Breast epithelium (tissue), 4 donors: Measurements from ENCODE around the gene PNPLA7. TPM values are rescaled to one million over a fixed set of nuclear protein-coding genes. Genes with fewer than 3 reads are reported as not detected.

ENCODE experiments used
- DNase-seq, 2 donors: peaks; one replicate each; pipeline ENCODE4 v3.0.0-alpha.2; 2019; ENCODE audit warnings: low spot score in 2 of 2
- H3K27ac ChIP-seq, 2 donors: fragments of 200-600 bp; sonication (generic) in 1 of 2; one replicate each; pipeline ENCODE4 v1.5.1; 2016 to 2019; ENCODE audit warnings: mild to moderate bottlenecking in 1 of 2
- H3K27me3 ChIP-seq, 2 donors: fragments of 200-600 bp; sonication (generic) in 1 of 2; one replicate each; pipeline versions ENCODE4 v1.5.1 to v1.6.0; 2017 to 2019; ENCODE audit warnings: control low read depth in 1 of 2, mild to moderate bottlenecking in 1 of 2
- H3K36me3 ChIP-seq: fragments of 200-600 bp; one replicate; pipeline ENCODE4 v1.5.1; 2019
- H3K4me1 ChIP-seq, 2 donors: fragments of 200-600 bp; sonication (generic); one replicate each; pipeline ENCODE4 v1.5.1; 2016 to 2019; ENCODE audit warnings: control low read depth in 1 of 2
- H3K4me3 ChIP-seq, 3 donors: fragments of 200-600 bp; sonication (generic); 1 replicate in 2 of 3; 2 replicates in 1 of 3; pipeline ENCODE4 v1.5.1; 2016 to 2019; ENCODE audit warnings: mild to moderate bottlenecking in 3 of 3, moderate library complexity in 2 of 3
- H3K9me3 ChIP-seq, 2 donors: fragments of 200-600 bp; sonication (generic) in 1 of 2; one replicate each; pipeline ENCODE4 v1.5.1; 2016 to 2019; ENCODE audit warnings: control low read depth in 1 of 2
- POLR2A ChIP-seq: fragments of 450-650 bp; IDR thresholded peaks from one replicate; pipeline ENCODE4 v1.6.1; 2016; ENCODE audit warnings: antibody characterized with exemption, mild to moderate bottlenecking, moderate library complexity
- POLR2AphosphoS5 ChIP-seq, 3 donors: sonication (generic); formaldehyde crosslinking; IDR thresholded peaks; one replicate each; pipeline ENCODE4 v1.6.1; 2017; ENCODE audit warnings: antibody characterized with exemption in 3 of 3
- intact Hi-C: fragments of 100-400 bp; cut with DNase I; formaldehyde crosslinking; loops from one replicate; pipeline ENCODE4 v1.15.1; 2023; ENCODE audit warnings: low total_unique reads
- total RNA-seq, 3 donors: library from RNA; depleted of rRNA; stranded (reverse); fragments of >200 nt; gene quantifications; one replicate each; pipeline ENCODE4 v1.1.0, GENCODE V29; 2016
- TF ChIP-seq, protein P1 (sequence below), 3 donors: fragments of 450-650 bp; IDR thresholded peaks; one replicate each; pipeline ENCODE4 v1.5.1; 2016 to 2017; ENCODE audit warnings: antibody characterized with exemption in 3 of 3, mild to moderate bottlenecking in 3 of 3, moderate library complexity in 3 of 3

The PNPLA7 gene
- total RNA-seq, 3 donors from 2014 or later: 17.3 to 18.7 (median 17.7) TPM

- no peak for DNase-seq
- TF ChIP-seq, protein P1, sequence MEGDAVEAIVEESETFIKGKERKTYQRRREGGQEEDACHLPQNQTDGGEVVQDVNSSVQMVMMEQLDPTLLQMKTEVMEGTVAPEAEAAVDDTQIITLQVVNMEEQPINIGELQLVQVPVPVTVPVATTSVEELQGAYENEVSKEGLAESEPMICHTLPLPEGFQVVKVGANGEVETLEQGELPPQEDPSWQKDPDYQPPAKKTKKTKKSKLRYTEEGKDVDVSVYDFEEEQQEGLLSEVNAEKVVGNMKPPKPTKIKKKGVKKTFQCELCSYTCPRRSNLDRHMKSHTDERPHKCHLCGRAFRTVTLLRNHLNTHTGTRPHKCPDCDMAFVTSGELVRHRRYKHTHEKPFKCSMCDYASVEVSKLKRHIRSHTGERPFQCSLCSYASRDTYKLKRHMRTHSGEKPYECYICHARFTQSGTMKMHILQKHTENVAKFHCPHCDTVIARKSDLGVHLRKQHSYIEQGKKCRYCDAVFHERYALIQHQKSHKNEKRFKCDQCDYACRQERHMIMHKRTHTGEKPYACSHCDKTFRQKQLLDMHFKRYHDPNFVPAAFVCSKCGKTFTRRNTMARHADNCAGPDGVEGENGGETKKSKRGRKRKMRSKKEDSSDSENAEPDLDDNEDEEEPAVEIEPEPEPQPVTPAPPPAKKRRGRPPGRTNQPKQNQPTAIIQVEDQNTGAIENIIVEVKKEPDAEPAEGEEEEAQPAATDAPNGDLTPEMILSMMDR (IDR thresholded peaks at IDR 0.05): no peak
- intact Hi-C loops: no loop called here
- no peak overlapping the region for H3K4me3 ChIP-seq
- H3K9me3 ChIP-seq: no peaks in the 10 kb centered on the region
- no peaks in the 10 kb centered on the region for H3K27me3 ChIP-seq
- H3K27ac ChIP-seq: no peak overlapping the region
- H3K36me3 ChIP-seq: peaks cover 7% of the 10 kb centered on the region
- H3K4me1 ChIP-seq: no peaks in the 10 kb centered on the region
Measured at GRCh38 chr9:137499416-137499815, 50.8 kb downstream of the PNPLA7 start.

- Histone ChIP-seq H3K36me3 (peaks cover 7% of the 10 kb centered on the region), H3K27ac (no peak overlapping the region), H3K4me3 (no peak overlapping the region), H3K4me1 (no peaks in the 10 kb centered on the region), H3K9me3 (no peaks in the 10 kb centered on the region), H3K27me3 (no peaks in the 10 kb centered on the region)
- DNase-seq: no peak
- TF ChIP-seq, protein P1 (IDR thresholded peaks at IDR 0.05): no peak
- TF ChIP-seq POLR2A (no peak), POLR2AphosphoS5 (IDR thresholded peaks at IDR 0.05) (no peak)
- intact Hi-C loops: no loop called here
Measured at GRCh38 chr9:137498720-137499150, 51.5 kb downstream of the PNPLA7 start.

GRCh38 chr9:137497921-137498719, 52.1 kb downstream of the PNPLA7 start:
- H3K27ac ChIP-seq: no peak overlapping the region
- H3K4me3 ChIP-seq: no peak overlapping the region
- H3K9me3 ChIP-seq: no peaks in the 10 kb centered on the region
- peaks cover 7% of the 10 kb centered on the region for H3K36me3 ChIP-seq
- H3K27me3 ChIP-seq: no peaks in the 10 kb centered on the region
- no peak for TF ChIP-seq POLR2AphosphoS5 (IDR thresholded peaks at IDR 0.05)
- TF ChIP-seq, protein P1 (IDR thresholded peaks at IDR 0.05): no peak
- no peak for TF ChIP-seq POLR2A
- no peak for DNase-seq
- H3K4me1 ChIP-seq: no peaks in the 10 kb centered on the region
- intact Hi-C loops: no loop called here

GRCh38 chr9:137496601-137497375, 53.4 kb downstream of the PNPLA7 start:
- Histone ChIP-seq H3K4me3 (no peak overlapping the region), H3K27ac (no peak overlapping the region), H3K4me1 (no peaks in the 10 kb centered on the region), H3K27me3 (no peaks in the 10 kb centered on the region), H3K36me3 (peaks cover 7% of the 10 kb centered on the region), H3K9me3 (no peaks in the 10 kb centered on the region)
- no peak for DNase-seq
- intact Hi-C loops: loop anchor here (1.0 kb wide), 1 partner anchor 44 kb away; no protein-coding TSS in a partner anchor
- TF ChIP-seq POLR2A (no peak), POLR2AphosphoS5 (IDR thresholded peaks at IDR 0.05) (no peak)
- TF ChIP-seq, protein P1 (IDR thresholded peaks at IDR 0.05): no peak
